Measurements from ENCODE around the gene FGD4.

Gene FGD4

DNA sequence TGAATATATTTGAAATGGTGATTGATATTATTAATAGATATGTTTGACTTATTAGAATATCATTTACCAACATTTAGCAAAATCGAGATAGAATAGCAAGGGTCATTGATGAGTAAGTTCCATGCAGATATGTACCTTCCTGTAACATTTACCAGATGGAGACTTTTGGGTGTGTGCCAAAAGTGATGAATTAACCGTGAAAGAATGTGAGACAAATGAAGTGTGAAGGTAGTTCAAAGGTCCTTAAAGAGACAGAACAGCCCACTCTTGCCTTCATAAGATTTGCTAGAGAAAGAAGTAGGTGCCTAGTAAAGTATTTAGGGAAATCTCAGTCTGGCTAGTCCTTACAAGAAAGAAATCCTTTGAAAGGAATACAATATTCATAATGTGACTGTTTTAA, 45.5 kb downstream of the FGD4 start:
- ATAC-seq, result no peak; the same call in 2 of the 3 replicates
- TF ChIP-seq SNAI2 (CRISPR knock-in tag; IDR thresholded peaks at IDR 0.05) (no peak), ISL1 (CRISPR knock-in tag; IDR thresholded peaks at IDR 0.05) (peak; percentile 52; the same call in 1 of the 2 replicates)
- TF ChIP-seq, protein P1, sequence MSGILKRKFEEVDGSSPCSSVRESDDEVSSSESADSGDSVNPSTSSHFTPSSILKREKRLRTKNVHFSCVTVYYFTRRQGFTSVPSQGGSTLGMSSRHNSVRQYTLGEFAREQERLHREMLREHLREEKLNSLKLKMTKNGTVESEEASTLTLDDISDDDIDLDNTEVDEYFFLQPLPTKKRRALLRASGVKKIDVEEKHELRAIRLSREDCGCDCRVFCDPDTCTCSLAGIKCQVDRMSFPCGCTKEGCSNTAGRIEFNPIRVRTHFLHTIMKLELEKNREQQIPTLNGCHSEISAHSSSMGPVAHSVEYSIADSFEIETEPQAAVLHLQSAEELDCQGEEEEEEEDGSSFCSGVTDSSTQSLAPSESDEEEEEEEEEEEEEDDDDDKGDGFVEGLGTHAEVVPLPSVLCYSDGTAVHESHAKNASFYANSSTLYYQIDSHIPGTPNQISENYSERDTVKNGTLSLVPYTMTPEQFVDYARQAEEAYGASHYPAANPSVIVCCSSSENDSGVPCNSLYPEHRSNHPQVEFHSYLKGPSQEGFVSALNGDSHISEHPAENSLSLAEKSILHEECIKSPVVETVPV (CRISPR knock-in tag; IDR thresholded peaks at IDR 0.05), result no peak

DNA sequence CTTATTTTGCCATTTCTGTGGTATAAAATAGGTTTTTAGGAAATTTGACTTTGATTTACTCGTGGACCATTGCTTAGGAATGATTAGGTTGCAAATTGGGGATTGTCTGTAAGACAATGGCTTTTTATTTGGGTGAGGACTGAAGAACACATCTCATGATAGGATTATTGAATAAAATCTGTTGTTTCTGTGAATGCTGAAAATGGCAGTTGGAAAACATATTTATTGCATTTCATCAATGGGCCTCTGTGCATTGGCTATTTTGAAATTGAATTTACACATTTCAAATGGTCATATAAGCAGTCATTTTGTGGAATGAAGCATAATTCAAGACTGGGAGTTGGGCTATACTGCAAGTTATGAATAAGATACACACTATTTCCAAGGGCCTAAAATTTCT, 46.0 kb downstream of the FGD4 start:
- ATAC-seq, result no peak
- no peak for TF ChIP-seq ARNTL (CRISPR knock-in tag; IDR thresholded peaks at IDR 0.05; ENCODE audit: borderline replicate concordance, low read depth)
- TF ChIP-seq ISL1 (CRISPR knock-in tag; IDR thresholded peaks at IDR 0.05), result no peak
- TF ChIP-seq ZNF565 (CRISPR knock-in tag; conservative IDR thresholded peaks at IDR 0.05; ENCODE audit: low read depth), result no peak
- TF ChIP-seq, protein P1 (CRISPR knock-in tag; IDR thresholded peaks at IDR 0.05), result no peak
- TF ChIP-seq ZNF8 (CRISPR knock-in tag; IDR thresholded peaks at IDR 0.05), result no peak
- TF ChIP-seq, protein P2, sequence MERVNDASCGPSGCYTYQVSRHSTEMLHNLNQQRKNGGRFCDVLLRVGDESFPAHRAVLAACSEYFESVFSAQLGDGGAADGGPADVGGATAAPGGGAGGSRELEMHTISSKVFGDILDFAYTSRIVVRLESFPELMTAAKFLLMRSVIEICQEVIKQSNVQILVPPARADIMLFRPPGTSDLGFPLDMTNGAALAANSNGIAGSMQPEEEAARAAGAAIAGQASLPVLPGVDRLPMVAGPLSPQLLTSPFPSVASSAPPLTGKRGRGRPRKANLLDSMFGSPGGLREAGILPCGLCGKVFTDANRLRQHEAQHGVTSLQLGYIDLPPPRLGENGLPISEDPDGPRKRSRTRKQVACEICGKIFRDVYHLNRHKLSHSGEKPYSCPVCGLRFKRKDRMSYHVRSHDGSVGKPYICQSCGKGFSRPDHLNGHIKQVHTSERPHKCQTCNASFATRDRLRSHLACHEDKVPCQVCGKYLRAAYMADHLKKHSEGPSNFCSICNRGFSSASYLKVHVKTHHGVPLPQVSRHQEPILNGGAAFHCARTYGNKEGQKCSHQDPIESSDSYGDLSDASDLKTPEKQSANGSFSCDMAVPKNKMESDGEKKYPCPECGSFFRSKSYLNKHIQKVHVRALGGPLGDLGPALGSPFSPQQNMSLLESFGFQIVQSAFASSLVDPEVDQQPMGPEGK (CRISPR knock-in tag; IDR thresholded peaks at IDR 0.05; ENCODE audit: borderline replicate concordance), result no peak
- TF ChIP-seq ZC3H10 (CRISPR knock-in tag; IDR thresholded peaks at IDR 0.05), result no peak
- no peak for TF ChIP-seq ESRRG (CRISPR knock-in tag; IDR thresholded peaks at IDR 0.05)
- no peak for TF ChIP-seq OSR1 (CRISPR knock-in tag; IDR thresholded peaks at IDR 0.05)
- TF ChIP-seq, protein P3, sequence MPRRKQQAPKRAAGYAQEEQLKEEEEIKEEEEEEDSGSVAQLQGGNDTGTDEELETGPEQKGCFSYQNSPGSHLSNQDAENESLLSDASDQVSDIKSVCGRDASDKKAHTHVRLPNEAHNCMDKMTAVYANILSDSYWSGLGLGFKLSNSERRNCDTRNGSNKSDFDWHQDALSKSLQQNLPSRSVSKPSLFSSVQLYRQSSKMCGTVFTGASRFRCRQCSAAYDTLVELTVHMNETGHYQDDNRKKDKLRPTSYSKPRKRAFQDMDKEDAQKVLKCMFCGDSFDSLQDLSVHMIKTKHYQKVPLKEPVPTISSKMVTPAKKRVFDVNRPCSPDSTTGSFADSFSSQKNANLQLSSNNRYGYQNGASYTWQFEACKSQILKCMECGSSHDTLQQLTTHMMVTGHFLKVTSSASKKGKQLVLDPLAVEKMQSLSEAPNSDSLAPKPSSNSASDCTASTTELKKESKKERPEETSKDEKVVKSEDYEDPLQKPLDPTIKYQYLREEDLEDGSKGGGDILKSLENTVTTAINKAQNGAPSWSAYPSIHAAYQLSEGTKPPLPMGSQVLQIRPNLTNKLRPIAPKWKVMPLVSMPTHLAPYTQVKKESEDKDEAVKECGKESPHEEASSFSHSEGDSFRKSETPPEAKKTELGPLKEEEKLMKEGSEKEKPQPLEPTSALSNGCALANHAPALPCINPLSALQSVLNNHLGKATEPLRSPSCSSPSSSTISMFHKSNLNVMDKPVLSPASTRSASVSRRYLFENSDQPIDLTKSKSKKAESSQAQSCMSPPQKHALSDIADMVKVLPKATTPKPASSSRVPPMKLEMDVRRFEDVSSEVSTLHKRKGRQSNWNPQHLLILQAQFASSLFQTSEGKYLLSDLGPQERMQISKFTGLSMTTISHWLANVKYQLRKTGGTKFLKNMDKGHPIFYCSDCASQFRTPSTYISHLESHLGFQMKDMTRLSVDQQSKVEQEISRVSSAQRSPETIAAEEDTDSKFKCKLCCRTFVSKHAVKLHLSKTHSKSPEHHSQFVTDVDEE (CRISPR knock-in tag; IDR thresholded peaks at IDR 0.05), result no peak
- TF ChIP-seq, protein P4, sequence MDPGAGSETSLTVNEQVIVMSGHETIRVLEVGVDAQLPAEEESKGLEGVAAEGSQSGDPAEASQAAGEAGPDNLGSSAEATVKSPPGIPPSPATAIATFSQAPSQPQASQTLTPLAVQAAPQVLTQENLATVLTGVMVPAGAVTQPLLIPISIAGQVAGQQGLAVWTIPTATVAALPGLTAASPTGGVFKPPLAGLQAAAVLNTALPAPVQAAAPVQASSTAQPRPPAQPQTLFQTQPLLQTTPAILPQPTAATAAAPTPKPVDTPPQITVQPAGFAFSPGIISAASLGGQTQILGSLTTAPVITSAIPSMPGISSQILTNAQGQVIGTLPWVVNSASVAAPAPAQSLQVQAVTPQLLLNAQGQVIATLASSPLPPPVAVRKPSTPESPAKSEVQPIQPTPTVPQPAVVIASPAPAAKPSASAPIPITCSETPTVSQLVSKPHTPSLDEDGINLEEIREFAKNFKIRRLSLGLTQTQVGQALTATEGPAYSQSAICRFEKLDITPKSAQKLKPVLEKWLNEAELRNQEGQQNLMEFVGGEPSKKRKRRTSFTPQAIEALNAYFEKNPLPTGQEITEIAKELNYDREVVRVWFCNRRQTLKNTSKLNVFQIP (CRISPR knock-in tag; IDR thresholded peaks at IDR 0.05; ENCODE audit: borderline replicate concordance, low read depth), result no peak
- no peak for TF ChIP-seq RARB (CRISPR knock-in tag; IDR thresholded peaks at IDR 0.05)
- no peak for TF ChIP-seq ZFP3 (CRISPR knock-in tag; IDR thresholded peaks at IDR 0.05)

DNA sequence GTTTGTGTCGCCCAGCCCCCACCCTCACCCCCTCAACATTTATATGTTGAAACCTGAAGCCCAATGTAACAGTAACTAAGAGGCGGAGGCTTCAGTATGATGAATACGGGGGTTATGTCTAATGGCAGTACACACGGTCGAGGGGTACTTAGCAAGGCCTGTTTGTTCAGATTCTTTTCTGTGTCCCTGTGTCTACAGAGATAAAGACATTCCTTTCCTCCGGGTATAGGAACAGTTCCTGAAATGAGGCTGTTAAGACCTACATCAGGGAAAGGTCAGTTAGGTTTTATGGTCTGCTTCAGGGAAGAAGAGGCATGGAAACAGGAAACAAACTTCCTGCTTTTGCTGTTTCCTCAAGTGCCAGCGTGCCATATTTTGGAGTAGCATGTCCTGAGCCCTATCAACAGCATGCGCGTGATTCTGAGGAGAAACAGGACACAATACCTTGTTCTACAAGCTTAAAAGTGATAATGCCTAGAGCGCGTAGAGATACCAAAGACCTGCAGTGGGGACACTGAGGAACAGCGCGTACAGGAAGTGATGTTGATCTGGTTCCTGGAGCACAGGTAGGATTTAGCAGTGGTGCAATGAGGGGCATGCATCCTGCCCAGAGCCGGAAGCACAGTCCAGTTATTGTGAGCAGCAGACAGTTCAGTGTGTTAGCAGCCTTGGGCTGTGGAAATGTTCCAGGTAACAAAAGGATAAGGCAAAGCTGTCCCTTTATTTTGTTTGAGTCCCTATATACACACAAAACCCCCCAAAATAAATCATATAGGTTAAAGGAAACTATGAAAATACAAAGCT, 47.2 kb downstream of the FGD4 start:
- no peak for ATAC-seq
- TF ChIP-seq CSDC2 (CRISPR knock-in tag; IDR thresholded peaks at IDR 0.05) (no peak), PPARA (CRISPR knock-in tag; IDR thresholded peaks at IDR 0.05; ENCODE audit: borderline replicate concordance) (no peak), ZNF565 (CRISPR knock-in tag; conservative IDR thresholded peaks at IDR 0.05; ENCODE audit: low read depth) (no peak), ARNTL (CRISPR knock-in tag; IDR thresholded peaks at IDR 0.05; ENCODE audit: borderline replicate concordance, low read depth) (no peak), ZFP30 (CRISPR knock-in tag; IDR thresholded peaks at IDR 0.05) (no peak), ZNF70 (CRISPR knock-in tag; IDR thresholded peaks at IDR 0.05) (no peak), BACH2 (CRISPR knock-in tag; IDR thresholded peaks at IDR 0.05; ENCODE audit: borderline replicate concordance) (no peak), TOX (CRISPR knock-in tag; IDR thresholded peaks at IDR 0.05; ENCODE audit: borderline replicate concordance) (no peak), GLIS3 (CRISPR knock-in tag; IDR thresholded peaks at IDR 0.05) (no peak)
- TF ChIP-seq, protein P1 (CRISPR knock-in tag; IDR thresholded peaks at IDR 0.05), result no peak
- TF ChIP-seq, protein P2 (CRISPR knock-in tag; IDR thresholded peaks at IDR 0.05; ENCODE audit: borderline replicate concordance), result no peak
- TF ChIP-seq, protein P5, sequence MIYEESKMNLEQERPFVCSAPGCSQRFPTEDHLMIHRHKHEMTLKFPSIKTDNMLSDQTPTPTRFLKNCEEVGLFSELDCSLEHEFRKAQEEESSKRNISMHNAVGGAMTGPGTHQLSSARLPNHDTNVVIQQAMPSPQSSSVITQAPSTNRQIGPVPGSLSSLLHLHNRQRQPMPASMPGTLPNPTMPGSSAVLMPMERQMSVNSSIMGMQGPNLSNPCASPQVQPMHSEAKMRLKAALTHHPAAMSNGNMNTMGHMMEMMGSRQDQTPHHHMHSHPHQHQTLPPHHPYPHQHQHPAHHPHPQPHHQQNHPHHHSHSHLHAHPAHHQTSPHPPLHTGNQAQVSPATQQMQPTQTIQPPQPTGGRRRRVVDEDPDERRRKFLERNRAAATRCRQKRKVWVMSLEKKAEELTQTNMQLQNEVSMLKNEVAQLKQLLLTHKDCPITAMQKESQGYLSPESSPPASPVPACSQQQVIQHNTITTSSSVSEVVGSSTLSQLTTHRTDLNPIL (CRISPR knock-in tag; IDR thresholded peaks at IDR 0.05; ENCODE audit: low read depth), result no peak

Measured in SK-N-SH treated with all-trans-retinoic acid at 6 μM for 48 hours (cell line).